Effector memory CD4-positive, alpha-beta T cell (primary cell): ENCODE data around the gene DYNC1I1.
"Not testable (repeated sequence)": the region's sequence is repeated elsewhere in the genome, so short reads cannot be mapped to it uniquely, and the experiment has no call there.

Experiments
- DNase-seq, 3 donors: peaks; one replicate each; pipeline ENCODE4 v3.0.0-alpha.2; 2020
- H3K27ac ChIP-seq: 2 replicates; pipeline ENCODE4 v1.7.0; 2013; ENCODE audit warnings: mild to moderate bottlenecking, low read length, moderate library complexity; ENCODE audit not compliant: insufficient read depth, poor library complexity, severe bottlenecking
- H3K27me3 ChIP-seq: replicated peaks from 2 replicates; pipeline ENCODE4 v1.7.0; 2013; ENCODE audit warnings: mild to moderate bottlenecking, low read length; ENCODE audit not compliant: insufficient read depth, control insufficient read depth, poor library complexity, severe bottlenecking
- H3K36me3 ChIP-seq: 2 replicates; pipeline ENCODE4 v1.7.0; 2013; ENCODE audit warnings: mild to moderate bottlenecking, low read length, moderate library complexity; ENCODE audit not compliant: control insufficient read depth, insufficient read depth
- H3K4me1 ChIP-seq: 2 replicates; pipeline ENCODE4 v1.7.0; 2013; ENCODE audit warnings: low read length, mild to moderate bottlenecking; ENCODE audit not compliant: control insufficient read depth, insufficient read depth, poor library complexity, severe bottlenecking
- H3K4me3 ChIP-seq: 2 replicates; pipeline ENCODE4 v1.7.0; 2013; ENCODE audit warnings: low read length, low read depth, mild to moderate bottlenecking; ENCODE audit not compliant: insufficient read depth, poor library complexity, severe bottlenecking
- H3K9me3 ChIP-seq: 2 replicates; pipeline ENCODE4 v1.7.0; 2013; ENCODE audit warnings: mild to moderate bottlenecking, low read length, moderate library complexity; ENCODE audit not compliant: control insufficient read depth

Gene DYNC1I1

GRCh38 chr7:95919556-95919955 lies 147.2 kb downstream of the DYNC1I1 start:
- Histone ChIP-seq H3K27me3 (no peaks in the 10 kb centered on the region), H3K36me3 (no peaks in the 10 kb centered on the region), H3K4me3 (no peak overlapping the region), H3K9me3 (no peaks in the 10 kb centered on the region), H3K27ac (no peak overlapping the region), H3K4me1 (no peaks in the 10 kb centered on the region)
- no peak for DNase-seq

GRCh38 chr7:95921543-95921942 lies 149.2 kb downstream of the DYNC1I1 start:
- Histone ChIP-seq H3K4me1 (no peaks in the 10 kb centered on the region), H3K27me3 (no peaks in the 10 kb centered on the region), H3K9me3 (no peaks in the 10 kb centered on the region), H3K27ac (no peak overlapping the region), H3K4me3 (no peak overlapping the region), H3K36me3 (no peaks in the 10 kb centered on the region)
- DNase-seq, result no peak

GRCh38 chr7:95922191-95922590 lies 149.8 kb downstream of the DYNC1I1 start:
- no peak overlapping the region for H3K4me3 ChIP-seq
- H3K4me1 ChIP-seq, result no peaks in the 10 kb centered on the region
- H3K27me3 ChIP-seq, result no peaks in the 10 kb centered on the region
- H3K36me3 ChIP-seq, result no peaks in the 10 kb centered on the region
- H3K27ac ChIP-seq, result no peak overlapping the region
- no peaks in the 10 kb centered on the region for H3K9me3 ChIP-seq
- DNase-seq, result no peak

GRCh38 chr7:95925236-95925635 lies 152.9 kb downstream of the DYNC1I1 start:
- Histone ChIP-seq H3K27ac (no peak overlapping the region), H3K27me3 (no peaks in the 10 kb centered on the region), H3K36me3 (no peaks in the 10 kb centered on the region), H3K9me3 (no peaks in the 10 kb centered on the region), H3K4me3 (no peak overlapping the region), H3K4me1 (no peaks in the 10 kb centered on the region)
- DNase-seq, result no peak

GRCh38 chr7:95925971-95926370 lies 153.6 kb downstream of the DYNC1I1 start:
- Histone ChIP-seq H3K4me3 (no peak overlapping the region), H3K9me3 (no peaks in the 10 kb centered on the region), H3K4me1 (no peaks in the 10 kb centered on the region), H3K36me3 (no peaks in the 10 kb centered on the region), H3K27ac (no peak overlapping the region), H3K27me3 (no peaks in the 10 kb centered on the region)
- no peak for DNase-seq

- H3K4me3 ChIP-seq, result no peak overlapping the region
- H3K36me3 ChIP-seq, result no peaks in the 10 kb centered on the region
- no peak overlapping the region for H3K27ac ChIP-seq
- H3K27me3 ChIP-seq, result no peaks in the 10 kb centered on the region
- no peaks in the 10 kb centered on the region for H3K4me1 ChIP-seq
- no peak for DNase-seq
- H3K9me3 ChIP-seq, result no peaks in the 10 kb centered on the region
Measured at GRCh38 chr7:95927756-95928155, 155.4 kb downstream of the DYNC1I1 start.

- no peaks in the 10 kb centered on the region for H3K27me3 ChIP-seq
- H3K36me3 ChIP-seq, result no peaks in the 10 kb centered on the region
- H3K27ac ChIP-seq, result no peak overlapping the region
- no peaks in the 10 kb centered on the region for H3K4me1 ChIP-seq
- no peak overlapping the region for H3K4me3 ChIP-seq
- DNase-seq, result no peak
- H3K9me3 ChIP-seq, result no peaks in the 10 kb centered on the region
Measured at GRCh38 chr7:95929710-95930280, 157.4 kb downstream of the DYNC1I1 start.

GRCh38 chr7:95931460-95932232 lies 159.3 kb downstream of the DYNC1I1 start:
- H3K9me3 ChIP-seq, result no peaks in the 10 kb centered on the region
- H3K36me3 ChIP-seq, result no peaks in the 10 kb centered on the region
- no peak overlapping the region for H3K4me3 ChIP-seq
- H3K27ac ChIP-seq, result no peak overlapping the region
- no peak for DNase-seq
- H3K27me3 ChIP-seq, result no peaks in the 10 kb centered on the region
- H3K4me1 ChIP-seq, result no peaks in the 10 kb centered on the region

- no peaks in the 10 kb centered on the region for H3K9me3 ChIP-seq
- no peak for DNase-seq
- no peaks in the 10 kb centered on the region for H3K36me3 ChIP-seq
- H3K4me3 ChIP-seq, result no peak overlapping the region
- H3K27ac ChIP-seq, result no peak overlapping the region
- no peaks in the 10 kb centered on the region for H3K27me3 ChIP-seq
- H3K4me1 ChIP-seq, result no peaks in the 10 kb centered on the region
Measured at GRCh38 chr7:95933618-95934017, 161.3 kb downstream of the DYNC1I1 start.

GRCh38 chr7:95944867-95945266 lies 172.5 kb downstream of the DYNC1I1 start:
- H3K4me1 ChIP-seq, H3K36me3 ChIP-seq, H3K27ac ChIP-seq, H3K9me3 ChIP-seq, DNase-seq, H3K27me3 ChIP-seq, H3K4me3 ChIP-seq: not testable (repeated sequence)
